Calu3 (cell line): ENCODE data around the gene MYOM1. TPM values are rescaled to one million over a fixed set of nuclear protein-coding genes. Genes with fewer than 3 reads are reported as not detected.

ENCODE experiments used
- BruUV-seq: library from RNA; stranded (reverse); fragments of 400-500 nt; replicated peaks from 2 replicates; lab custom pipeline; 2021; lab: Mats Ljungman, UMichigan
- CTCF ChIA-PET: fragments of 300-600 bp; sonication (Branson Sonifier 250); formaldehyde crosslinking; loops from one replicate; lab custom pipeline; 2022; ENCODE audit warnings: antibody characterized with exemption; lab: Charles Lee
- DNase-seq: peaks from one replicate; pipeline ENCODE4 v3.0.0; 2022
- H3K27ac Mint-ChIP-seq: one replicate; pipeline ENCODE4 v1.8.0; 2022; ENCODE audit warnings: mixed read lengths; ENCODE audit not compliant: unreplicated experiment
- H3K27me3 Mint-ChIP-seq: one replicate; pipeline ENCODE4 v1.8.0; 2022; ENCODE audit warnings: mixed read lengths; ENCODE audit not compliant: unreplicated experiment
- H3K36me3 Mint-ChIP-seq: one replicate; pipeline ENCODE4 v1.8.0; 2022; ENCODE audit warnings: mild to moderate bottlenecking, moderate library complexity, mixed read lengths; ENCODE audit not compliant: insufficient read depth, unreplicated experiment
- H3K4me1 Mint-ChIP-seq: one replicate; pipeline ENCODE4 v1.8.0; 2022; ENCODE audit warnings: mild to moderate bottlenecking, low read depth, mixed read lengths; ENCODE audit not compliant: unreplicated experiment
- H3K4me3 Mint-ChIP-seq: one replicate; pipeline ENCODE4 v1.8.0; 2022; ENCODE audit warnings: mild to moderate bottlenecking, low read depth, moderate library complexity, mixed read lengths; ENCODE audit not compliant: unreplicated experiment
- H3K9me3 Mint-ChIP-seq: one replicate; pipeline ENCODE4 v1.8.0; 2022; ENCODE audit warnings: low read depth, mixed read lengths; ENCODE audit not compliant: unreplicated experiment
- intact Hi-C: fragments of 100-400 bp; cut with micrococcal nuclease; formaldehyde crosslinking; loops from one replicate; pipeline ENCODE4 v1.10.0; 2022; ENCODE audit not compliant: unreplicated experiment
- total RNA-seq: library from RNA; stranded (reverse); gene quantifications from 2 replicates; pipeline ENCODE4 v1.2.3, GENCODE V29; 2022
- TF ChIP-seq, protein P1 (sequence below): fragments of 200-600 bp; IDR thresholded peaks from one replicate; pipeline ENCODE4 v1.8.0; 2022; ENCODE audit warnings: antibody characterized with exemption; ENCODE audit not compliant: unreplicated experiment

The MYOM1 gene
- total RNA-seq, 1 experiment from 2014 or later, result 16.5 TPM

DNA sequence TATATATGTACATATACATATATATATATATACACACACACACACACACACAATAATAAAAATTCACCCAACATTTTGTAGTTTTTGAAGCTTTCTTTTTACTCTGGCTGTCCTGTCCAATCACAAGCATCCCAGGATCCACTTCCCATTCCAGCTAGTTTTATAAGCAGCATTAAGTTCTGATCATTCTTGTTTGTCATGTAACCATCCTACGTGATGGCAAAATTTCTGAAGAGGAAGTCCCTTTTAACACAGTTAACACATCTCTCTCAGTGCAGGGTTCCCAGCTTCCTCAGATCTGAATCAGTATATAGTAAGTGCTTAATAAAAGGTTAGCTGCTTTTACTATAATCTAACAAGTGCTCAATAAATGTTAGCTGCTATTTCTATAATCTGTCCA, 26.4 kb downstream of the MYOM1 start:
- TF ChIP-seq, protein P1, sequence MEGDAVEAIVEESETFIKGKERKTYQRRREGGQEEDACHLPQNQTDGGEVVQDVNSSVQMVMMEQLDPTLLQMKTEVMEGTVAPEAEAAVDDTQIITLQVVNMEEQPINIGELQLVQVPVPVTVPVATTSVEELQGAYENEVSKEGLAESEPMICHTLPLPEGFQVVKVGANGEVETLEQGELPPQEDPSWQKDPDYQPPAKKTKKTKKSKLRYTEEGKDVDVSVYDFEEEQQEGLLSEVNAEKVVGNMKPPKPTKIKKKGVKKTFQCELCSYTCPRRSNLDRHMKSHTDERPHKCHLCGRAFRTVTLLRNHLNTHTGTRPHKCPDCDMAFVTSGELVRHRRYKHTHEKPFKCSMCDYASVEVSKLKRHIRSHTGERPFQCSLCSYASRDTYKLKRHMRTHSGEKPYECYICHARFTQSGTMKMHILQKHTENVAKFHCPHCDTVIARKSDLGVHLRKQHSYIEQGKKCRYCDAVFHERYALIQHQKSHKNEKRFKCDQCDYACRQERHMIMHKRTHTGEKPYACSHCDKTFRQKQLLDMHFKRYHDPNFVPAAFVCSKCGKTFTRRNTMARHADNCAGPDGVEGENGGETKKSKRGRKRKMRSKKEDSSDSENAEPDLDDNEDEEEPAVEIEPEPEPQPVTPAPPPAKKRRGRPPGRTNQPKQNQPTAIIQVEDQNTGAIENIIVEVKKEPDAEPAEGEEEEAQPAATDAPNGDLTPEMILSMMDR, result no peak
- H3K4me1 Mint-ChIP-seq, result no peaks in the 10 kb centered on the region
- peaks cover 5% of the 10 kb centered on the region for H3K36me3 Mint-ChIP-seq
- DNase-seq, result no peak
- no peaks in the 10 kb centered on the region for H3K9me3 Mint-ChIP-seq
- CTCF ChIA-PET, result no interaction called here
- intact Hi-C loops, result no loop called here
- no peaks in the 10 kb centered on the region for H3K27me3 Mint-ChIP-seq
- no peak overlapping the region for H3K27ac Mint-ChIP-seq
- no TSS peak for BruUV-seq
- H3K4me3 Mint-ChIP-seq, result no peak overlapping the region

DNA sequence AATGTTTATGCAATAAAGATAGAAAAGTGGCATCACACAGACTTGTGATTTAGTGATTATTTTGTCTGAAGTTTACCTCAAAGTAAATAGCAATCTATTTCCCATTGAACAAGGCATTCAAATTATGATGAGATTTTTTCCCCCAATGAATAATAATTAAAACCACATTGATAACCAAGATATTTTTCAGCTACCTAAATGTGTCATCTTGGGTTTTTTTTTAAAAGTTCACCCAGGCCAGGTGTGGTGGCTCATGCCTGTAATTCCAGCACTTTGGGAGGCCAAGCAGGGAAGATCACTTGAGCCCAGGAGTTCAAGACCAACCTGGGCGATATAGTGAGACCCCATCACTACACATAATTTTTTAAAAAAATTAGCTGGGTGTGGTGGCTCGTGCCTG, 27.0 kb downstream of the MYOM1 start:
- intact Hi-C loops, result no loop called here
- DNase-seq, result no peak
- H3K36me3 Mint-ChIP-seq, result peaks cover 5% of the 10 kb centered on the region
- CTCF ChIA-PET, result interaction anchor here (0.8 kb wide), 1 partner anchor 53 kb away, joined by 3 read pairs; no protein-coding TSS in a partner anchor
- H3K27ac Mint-ChIP-seq, result no peak overlapping the region
- H3K9me3 Mint-ChIP-seq, result no peaks in the 10 kb centered on the region
- H3K4me3 Mint-ChIP-seq, result no peak overlapping the region
- TF ChIP-seq, protein P1, result no peak
- no peaks in the 10 kb centered on the region for H3K4me1 Mint-ChIP-seq
- H3K27me3 Mint-ChIP-seq, result no peaks in the 10 kb centered on the region
- BruUV-seq, result no TSS peak

DNA sequence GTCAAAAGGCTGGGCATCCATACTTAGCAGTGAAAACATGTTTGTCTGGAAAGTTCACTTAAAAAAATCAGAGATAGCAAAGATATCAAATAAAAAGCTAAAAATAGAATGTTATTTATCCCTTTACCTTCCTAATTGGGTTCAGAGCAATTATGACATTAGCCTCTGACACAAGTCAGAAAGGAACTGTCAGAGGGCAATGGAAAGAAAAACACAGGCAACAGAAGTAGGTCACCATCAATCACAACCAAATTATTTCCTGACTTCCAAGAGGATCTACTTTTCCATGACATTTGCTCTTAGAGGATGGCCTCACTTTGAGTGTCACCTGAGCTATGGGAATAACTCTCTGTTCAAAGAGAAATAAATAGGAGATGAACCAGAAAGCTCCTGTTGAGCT, 27.5 kb downstream of the MYOM1 start:
- intact Hi-C loops, result no loop called here
- no peaks in the 10 kb centered on the region for H3K9me3 Mint-ChIP-seq
- H3K4me3 Mint-ChIP-seq, result no peak overlapping the region
- H3K4me1 Mint-ChIP-seq, result no peaks in the 10 kb centered on the region
- no peak overlapping the region for H3K27ac Mint-ChIP-seq
- TF ChIP-seq, protein P1, result no peak
- H3K27me3 Mint-ChIP-seq, result no peaks in the 10 kb centered on the region
- DNase-seq, result no peak
- CTCF ChIA-PET, result interaction anchor here (0.8 to 1.0 kb wide), 2 partner anchors 8 to 54 kb away, joined by 3 to 5 read pairs; no protein-coding TSS in a partner anchor
- BruUV-seq, result no TSS peak
- peaks cover 5% of the 10 kb centered on the region for H3K36me3 Mint-ChIP-seq

DNA sequence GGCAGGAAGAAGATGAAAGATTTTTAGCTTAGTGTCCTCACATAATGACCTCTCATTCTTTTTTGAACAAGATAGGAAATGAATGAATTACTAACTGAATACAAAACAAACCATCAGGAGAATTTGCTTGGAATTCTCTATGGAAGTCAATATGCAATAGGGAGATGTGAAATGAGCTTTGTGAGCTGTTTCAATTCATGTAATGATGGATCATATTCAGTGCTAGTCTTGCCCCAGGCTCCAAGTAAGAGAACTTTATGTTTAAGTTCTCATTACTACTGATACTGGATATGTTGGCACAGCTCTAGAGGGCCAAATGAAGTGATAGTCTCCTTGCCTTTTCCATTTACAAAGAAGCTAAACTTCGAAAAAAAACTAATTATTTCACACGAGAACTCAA, 29.2 kb downstream of the MYOM1 start:
- H3K9me3 Mint-ChIP-seq, result no peaks in the 10 kb centered on the region
- no peak overlapping the region for H3K4me3 Mint-ChIP-seq
- H3K27me3 Mint-ChIP-seq, result no peaks in the 10 kb centered on the region
- intact Hi-C loops, result no loop called here
- H3K4me1 Mint-ChIP-seq, result peaks cover 9% of the 10 kb centered on the region
- peaks cover 5% of the 10 kb centered on the region for H3K36me3 Mint-ChIP-seq
- no peak overlapping the region for H3K27ac Mint-ChIP-seq
- CTCF ChIA-PET, result interaction anchor here (0.6 to 1.2 kb wide), 2 partner anchors 10 to 55 kb away, joined by 3 to 4 read pairs; no protein-coding TSS in a partner anchor
- no TSS peak for BruUV-seq
- no peak for DNase-seq
- TF ChIP-seq, protein P1, result no peak
